Cerebellar cortex (tissue), 1 donor: ENCODE data around the gene TOR1A.
A peak's percentile ranks its signal among the peaks of the same experiment; 100 is the strongest.
"Not testable (repeated sequence)": the region's sequence is repeated elsewhere in the genome, so short reads cannot be mapped to it uniquely, and the experiment has no call there.

Source experiments
- DNase-seq: peaks from one replicate; pipeline ENCODE4 v3.0.0-alpha.2; 2015; ENCODE audit warnings: low spot score

TOR1A gene

DNA sequence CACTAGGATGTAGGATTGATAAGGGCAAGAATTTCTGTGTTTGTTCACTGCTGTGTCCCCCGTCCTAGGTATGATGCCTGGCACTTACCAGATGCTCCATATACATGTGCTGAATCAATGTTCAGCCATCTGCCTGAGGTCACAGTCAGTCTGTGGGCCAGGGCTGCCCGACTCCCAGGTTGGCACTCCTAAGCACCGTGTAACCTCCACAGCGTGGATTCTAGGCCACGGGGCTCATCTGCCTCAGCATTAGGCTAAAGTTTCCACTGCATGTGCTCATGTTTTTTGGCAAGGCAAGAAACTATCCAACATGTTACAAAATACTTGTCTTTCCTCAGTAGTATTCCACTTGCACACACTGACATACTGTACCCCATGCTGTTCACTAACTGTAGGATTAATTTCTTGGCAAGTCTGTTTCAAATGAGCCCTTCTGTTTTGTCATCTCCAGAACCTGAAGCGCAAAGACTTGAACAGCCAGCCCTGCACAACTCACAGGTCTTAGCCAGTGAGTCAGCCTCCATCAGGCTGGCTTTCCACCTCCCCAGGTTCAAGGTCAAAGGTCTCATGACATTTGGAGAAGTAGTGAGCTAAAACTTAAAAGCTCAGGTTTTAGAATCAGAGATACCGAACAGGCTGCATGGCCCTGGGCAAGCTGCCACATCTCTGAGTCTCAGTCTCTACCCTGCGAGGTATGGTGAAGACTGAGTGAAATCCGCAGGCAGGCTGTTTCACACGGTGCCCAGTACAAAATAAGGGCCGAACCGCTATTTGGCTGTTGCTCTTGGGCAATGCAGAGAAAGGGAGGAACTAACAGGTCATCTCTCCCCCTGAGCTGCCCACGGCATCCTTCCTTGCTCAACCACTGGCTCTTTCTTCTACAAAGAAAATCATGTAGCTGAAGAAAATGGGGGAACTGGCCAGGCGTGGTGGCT, 7.2 kb downstream of the TOR1A start:
- DNase-seq: peak; percentile 67

DNA sequence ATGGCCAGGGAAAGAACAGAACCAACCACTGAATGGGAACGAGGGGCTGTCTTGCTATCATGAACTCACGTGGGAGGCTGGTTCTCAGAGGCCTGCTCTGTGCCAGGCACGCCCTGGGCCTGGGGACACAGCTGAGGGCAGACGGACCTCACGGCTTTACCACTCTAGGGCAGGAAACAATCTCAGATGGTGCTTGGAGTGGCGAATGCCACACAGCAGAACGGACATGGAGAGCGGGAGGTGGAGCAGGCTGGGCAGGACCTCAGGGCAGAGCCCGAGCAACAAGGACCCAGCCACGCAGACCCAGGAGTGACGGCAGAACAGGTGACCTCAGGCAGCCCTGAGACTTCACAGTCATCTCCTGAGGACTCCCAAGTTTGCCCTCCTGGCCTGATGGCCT, 8.7 kb downstream of the TOR1A start:
- no peak for DNase-seq

DNA sequence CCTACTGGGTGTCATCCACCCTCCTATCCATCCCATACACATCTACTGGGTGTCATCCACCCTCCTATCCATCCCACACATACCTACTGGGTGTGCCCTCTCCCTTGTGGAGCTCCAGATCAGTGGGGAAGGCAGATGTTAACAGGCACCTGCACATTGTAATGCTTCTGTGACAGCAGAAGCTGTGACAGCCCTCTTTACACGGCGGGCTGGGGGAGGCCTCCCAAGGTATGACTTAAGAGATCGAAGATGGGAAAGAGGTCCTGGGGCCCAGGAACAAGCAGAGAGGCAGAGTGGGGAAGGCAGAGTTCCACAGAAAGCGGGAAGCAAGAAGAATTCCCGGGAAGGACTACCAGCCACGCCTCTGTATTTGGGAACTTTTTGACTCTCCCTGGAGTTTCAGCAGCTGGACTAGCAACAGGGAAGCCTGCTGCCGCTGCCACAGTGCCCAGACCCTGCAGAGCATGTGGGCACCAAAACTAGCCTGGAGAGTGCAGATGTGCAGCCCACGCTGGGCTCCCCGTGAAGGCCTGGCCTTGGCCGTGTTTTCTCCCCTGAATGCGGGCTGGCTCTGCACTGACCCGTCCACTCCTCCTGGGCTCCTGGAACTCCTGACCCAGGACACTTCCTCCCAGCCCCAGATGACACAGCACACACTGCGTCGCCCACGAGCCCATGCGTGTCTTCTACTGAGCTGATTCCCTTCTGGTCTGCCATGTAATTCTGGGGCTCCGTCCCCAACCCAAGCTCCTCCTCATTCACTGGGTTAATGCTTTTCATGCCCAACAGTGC, 9.3 kb downstream of the TOR1A start:
- DNase-seq: no peak

DNA sequence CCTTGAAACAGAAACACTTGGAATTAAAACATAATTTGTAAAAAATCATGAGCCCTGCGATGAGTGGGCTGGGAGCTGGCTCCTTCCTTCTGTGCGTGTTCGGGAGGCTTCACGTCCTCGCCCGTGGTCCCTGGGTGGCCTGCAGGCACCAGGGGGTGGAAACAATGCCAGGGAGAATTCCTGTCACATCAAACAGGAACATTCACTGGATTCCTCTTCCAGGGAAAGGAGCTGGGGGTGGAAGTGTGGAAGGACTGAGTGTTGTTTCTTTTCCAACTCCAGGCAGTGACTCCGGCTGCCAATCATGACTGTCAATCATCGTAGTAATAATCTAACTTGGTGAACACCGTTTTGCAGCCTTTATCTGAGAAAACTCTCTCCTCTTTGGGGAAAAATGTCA, 10.3 kb downstream of the TOR1A start:
- DNase-seq: no peak

DNA sequence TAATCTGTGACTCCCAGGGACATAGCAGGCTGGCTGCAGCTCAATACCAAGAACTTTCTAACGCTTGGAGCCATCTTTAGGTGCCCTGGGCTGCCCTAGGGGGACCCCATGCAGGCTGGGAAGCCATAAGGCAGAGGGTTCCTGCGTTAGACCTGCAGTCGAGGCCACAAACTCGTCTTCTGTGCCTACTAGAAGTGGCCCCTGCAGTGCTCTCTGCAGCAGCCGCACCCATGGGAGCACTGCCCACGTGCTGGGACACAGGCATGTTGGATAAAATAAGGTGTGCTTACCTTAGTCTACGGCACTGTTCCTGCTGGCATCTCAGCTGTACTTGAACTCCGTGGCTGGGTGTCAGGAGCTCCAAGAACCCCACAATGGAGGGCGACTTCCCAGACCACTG, 11.6 kb downstream of the TOR1A start:
- DNase-seq: no peak

DNA sequence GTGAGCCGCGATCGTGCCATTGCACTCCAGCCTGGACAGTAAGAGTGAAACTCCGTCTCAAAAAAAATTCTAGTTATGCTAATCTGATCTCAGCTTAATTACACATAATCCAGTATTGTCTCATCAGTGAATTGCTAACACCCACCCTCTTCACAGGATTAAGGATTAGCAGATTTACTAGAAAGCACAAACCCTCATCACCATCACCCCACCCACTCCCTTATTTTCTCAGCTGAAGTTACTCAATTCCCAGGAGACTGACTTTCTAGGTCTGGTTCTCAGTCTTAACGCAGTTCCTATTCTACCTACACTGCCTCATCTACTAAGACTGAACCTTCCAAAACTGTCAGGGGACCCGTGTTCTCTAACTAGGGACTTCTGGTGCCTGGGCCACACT, 12.0 kb downstream of the TOR1A start:
- no peak for DNase-seq

DNA sequence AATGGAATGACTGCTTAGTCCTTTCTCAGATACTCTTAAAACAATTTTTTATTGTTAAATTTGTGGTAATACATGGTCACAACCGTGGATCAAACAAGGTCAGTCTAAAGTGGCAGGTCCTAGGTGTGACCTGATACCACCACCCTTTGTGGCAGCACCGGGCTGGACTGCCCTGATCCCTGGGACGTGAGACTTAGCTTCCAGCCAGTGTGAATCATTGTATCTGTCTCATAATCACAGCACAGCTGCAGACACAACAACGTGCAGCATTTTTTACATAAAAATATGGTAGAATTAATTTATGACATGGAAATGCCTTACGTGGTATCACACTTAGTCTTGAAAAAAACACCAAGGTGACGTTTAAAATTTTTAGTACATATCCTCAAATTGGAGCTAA, 13.1 kb downstream of the TOR1A start:
- no peak for DNase-seq

DNA sequence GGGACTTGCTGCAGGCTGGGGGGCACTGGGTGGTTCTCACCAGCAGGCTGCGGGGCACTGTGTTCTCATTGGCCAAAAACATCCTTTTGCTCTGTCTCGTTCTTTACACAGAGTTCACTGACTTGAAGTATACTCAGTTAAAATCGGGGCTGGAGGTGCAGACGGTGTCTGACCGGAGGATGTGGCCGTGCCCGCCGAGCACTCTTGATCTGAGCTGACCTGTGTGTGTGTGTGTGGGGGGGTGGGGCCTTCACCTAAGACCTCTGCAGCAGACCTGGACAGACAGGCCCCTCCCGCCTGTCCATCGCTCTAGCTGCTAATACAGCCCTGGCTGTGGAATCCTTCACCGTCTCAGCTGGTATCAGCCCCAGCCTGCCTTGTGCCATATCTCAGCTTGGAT, 13.8 kb downstream of the TOR1A start:
- no peak for DNase-seq

DNA sequence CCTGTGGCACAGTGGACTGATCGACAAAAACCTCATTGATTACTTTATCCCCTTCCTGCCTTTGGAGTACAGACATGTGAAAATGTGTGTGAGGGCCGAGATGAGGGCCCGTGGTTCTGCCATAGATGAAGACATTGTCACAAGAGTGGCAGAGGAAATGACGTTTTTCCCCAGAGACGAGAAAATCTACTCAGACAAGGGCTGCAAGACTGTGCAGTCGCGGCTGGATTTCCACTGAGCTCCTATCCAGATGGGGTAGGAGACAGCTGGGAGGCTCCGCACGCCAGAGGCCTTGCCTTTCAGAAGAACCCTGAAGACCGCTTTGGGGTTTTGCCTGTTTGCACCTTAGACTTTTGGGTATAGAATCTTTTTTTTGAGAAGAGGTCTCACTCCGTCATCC, 14.6 kb downstream of the TOR1A start:
- DNase-seq: no peak

DNA sequence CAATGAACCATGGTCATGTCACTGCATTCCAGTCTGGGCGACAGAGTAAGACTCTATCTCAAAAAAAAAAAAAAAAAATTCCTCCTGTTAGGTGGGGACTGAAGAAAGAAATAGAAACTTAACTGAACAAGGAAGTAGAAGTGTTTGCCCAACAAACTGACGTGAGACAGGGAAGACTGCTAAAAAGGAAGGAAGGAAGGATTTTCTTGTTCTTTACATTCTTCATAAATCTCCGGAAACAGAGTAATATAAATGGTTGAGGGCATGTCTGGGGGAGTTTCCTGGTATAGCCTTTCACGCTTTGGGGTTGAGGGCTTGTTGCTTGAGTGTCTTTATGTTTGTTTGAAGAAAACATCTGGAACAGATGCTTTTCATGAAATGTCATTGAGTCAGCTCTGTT, 17.9 kb downstream of the TOR1A start:
- no peak for DNase-seq

DNA sequence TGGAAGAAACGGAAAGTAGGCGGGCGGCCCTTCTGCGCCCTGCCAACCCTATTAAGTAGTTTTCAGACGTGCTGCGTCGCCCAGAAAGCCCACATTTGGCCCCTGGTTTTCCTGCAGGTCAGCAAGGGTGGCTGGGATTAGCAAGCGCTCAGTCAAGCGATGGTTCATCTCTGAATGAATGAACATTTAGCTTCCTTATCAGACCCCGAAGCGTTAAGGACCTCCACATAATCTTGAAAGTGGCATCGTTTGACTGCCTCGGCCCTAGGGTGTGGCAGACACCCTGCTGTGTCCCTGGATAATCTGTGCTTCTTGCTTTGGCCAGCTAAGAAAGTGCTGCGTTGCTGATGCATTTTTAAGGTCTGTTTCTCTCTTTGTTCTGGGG, 20.3 kb downstream of the TOR1A start:
- peak; percentile 24 for DNase-seq

DNA sequence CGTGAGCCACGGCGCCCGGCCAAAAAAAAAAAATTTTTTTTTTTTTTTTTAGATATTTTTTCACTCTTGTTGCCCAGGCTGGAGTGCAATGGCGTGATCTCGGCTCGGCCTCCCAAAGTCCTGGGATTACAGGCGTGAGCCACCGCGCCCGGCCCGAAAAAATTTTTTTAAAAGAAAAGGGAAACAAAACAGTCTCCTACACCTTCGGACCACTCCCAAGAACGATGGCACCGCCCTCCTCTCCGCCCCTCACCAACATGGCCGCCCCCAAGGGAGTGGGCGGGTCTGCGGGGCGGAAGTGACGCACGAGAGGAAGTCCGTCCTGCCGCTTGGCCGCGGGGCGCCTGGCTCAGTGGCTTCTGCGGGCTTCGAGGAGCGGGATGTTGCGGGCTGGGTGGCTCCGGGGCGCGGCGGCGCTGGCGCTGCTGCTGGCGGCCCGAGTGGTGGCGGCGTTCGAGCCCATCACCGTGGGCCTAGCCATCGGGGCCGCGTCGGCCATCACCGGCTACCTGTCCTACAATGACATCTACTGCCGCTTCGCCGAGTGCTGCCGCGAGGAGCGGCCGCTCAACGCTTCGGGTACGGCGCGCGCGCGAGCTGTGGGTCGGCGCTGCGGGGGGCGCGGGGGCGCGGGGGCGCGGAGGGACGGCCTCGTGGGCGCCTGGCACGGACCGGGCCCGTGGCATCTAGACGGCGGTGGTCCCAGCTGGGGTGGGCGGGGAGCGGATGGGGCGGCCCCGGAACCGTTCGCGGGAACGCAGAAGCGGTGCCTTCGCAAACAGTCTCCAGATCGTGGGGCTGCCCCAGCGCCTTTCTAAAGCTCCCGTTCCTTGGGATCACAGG, 20.9 kb downstream of the TOR1A start, which contains the start of gene TOR1B:
Gene TOR1B, plus strand, starts transcription at position 352 of the 843 bp plus-strand sequence. Its CDS starts 29 bp downstream, at position 381.
- DNase-seq: peak; percentile 96

DNA sequence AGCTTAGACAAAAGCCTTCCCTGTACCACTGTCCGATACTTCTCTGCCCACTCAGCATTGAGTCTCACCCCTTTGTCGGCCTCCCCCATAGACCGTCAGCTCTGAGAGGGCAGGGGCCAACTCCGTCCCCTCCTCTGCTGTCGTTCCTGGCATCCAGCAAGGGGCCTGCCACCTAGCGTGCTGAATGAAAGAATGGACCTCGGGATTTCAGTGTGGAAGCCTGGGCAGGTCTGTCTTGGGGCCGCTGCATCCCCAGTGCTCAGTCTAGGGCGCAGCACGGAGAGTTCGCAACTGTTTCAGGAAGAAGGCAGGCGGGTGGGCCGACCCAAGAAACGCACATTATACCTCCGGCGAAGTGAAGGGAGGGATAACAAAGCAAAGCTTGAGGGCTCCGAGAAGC, 22.4 kb downstream of the TOR1A start:
- no peak for DNase-seq

DNA sequence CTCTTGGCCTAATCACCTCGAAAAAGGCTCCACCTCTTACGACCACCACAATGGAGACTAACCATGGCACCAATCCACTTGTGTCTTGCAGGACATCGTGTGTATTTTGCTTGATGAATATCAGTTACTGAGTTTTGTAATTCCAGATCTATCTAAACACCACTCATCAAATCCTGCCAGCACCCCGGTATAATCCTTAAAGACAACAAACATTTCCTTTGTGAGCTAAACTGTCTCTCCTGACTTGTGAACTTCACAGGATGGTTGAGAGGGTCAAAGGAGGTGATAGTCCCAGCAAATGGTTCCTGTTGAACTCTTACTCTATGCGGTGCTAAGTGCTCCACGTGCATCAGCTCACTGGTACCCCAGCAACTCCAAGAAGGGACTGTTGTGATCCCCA, 25.0 kb downstream of the TOR1A start:
- DNase-seq: no peak

DNA sequence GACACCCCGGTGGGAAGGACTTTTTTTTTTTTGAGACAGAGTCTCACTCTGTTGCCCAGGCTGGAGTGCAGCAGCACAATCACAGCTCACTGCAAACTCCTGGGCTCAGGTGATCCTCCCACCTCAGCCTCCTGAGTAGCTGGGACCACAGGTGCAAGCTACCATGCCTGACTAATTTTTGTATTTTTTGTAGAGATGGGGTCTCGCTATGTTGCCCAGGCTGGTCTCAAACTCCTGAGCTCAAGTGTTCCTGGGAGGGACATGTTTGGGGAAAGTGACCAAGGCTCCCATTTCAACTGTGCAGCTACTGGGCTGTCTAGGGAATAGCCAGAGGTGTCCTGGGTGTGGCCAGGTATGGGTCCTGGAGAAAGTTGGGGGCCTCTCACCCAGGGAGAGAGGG, 27.9 kb downstream of the TOR1A start:
- DNase-seq: not testable (repeated sequence)

DNA sequence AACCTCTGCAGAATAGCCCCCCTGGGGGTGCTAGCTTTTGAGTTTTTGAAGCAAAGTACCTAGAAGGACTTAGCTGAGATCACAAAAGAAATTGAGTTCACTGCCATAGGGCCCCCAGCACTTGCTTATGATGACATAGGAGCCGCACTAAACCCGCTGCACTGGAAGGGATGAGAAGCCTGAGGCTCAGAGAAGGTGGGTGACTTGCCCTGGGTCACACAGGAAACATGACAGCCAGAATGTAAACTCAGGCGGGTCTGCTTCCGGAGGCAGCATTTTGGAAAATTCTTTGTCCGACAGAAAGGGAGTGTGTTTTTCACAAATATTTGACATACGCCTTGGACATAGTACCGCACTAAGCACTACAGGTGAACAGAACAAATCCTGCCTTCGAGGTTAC, 29.4 kb downstream of the TOR1A start:
- no peak for DNase-seq

DNA sequence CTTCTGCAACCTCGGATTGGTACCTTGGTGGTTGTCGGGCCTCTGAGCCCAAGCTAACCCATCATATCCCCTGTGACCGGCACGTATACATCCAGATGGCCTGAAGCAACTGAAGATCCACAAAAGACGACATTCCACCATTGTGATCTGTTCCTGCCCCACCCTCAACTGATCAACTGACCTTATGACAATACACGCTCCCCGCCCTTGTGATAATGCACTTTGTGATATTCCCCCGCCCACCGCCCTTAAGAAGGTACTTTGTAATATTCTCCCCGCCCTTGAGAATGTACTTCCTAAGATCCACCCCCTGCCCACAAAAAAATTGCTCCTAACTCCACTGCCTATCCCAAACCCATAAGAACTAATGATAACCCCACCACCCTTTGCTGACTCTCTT, 37.5 kb downstream of the TOR1A start:
- DNase-seq: no peak

DNA sequence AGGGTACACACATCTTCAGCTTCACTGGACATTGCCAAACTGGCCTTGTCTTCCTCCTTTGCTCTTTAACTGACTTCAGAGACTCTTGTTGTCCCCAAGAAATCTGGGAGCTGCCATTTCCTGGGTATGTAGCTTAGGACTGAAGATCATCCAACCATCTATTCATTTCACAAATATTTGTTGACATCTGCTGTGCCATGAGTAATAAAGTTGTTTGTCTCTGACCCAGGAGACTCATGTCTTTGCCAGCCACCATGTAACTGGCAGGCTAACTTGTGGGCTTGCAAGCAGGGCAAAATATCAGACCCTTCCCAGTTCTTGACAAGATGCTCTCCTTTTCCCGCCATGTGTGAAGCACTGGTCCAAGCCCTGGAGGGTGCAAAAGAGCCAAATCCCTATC, 38.1 kb downstream of the TOR1A start:
- no peak for DNase-seq

DNA sequence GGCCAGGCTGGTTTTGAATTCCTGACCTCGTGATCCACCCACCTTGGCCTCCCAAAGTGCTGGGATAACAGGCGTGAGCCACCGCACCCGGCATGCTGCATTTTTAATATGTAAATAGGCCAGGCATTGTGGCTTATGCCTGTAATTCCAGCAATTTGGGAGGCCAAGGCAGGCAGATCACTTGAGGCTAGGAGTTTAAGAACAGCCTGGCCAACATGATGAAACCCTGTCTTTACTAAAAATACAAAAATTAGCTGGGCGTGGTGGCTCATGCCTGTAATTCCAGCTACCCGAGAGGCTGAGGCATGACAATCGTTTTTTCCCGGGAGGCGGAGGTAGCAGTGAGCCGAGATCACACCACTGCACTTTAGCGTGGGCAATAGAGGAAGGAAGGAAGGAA, 39.0 kb downstream of the TOR1A start:
- not testable (repeated sequence) for DNase-seq

DNA sequence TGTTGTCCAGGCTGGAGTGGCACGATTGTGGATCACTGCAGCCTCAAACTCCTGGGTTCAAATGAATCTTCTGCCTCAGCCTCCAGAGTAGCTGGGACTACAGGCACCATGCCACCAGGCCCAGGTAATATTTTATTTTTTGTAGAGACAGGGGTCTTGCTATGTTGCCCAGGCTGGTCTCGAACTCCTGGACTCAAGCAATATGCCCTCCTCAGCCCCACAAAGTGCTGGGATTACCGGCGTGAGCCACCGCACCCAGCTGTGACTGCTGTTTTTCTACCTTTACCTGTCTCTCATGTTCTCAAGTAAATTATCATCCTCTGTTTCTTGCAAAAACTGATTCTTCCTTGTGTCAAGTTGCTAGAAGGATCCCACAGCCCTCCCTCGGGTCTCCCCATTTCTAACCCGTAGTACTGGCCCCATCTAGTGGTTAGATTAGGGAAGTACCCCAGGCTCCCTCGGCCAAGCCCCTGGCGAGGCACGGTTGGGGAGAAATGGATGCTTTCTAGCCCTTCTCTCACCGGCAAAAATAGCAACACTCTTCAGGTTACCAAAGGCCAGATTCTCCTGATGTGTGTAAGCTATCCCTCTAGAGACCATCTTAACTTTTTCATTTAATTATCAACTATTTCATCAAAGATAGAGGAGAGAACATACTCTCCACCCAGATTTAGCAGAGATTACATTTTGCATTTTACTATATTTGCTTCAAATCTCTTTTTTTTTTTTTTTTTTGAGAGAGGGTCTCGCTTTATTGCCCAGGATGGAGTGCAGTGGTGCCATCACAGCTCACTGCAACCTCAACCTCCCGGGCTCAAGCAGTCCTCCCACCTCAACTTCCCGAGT, 40.2 kb downstream of the TOR1A start:
- DNase-seq: peak; percentile 81

DNA sequence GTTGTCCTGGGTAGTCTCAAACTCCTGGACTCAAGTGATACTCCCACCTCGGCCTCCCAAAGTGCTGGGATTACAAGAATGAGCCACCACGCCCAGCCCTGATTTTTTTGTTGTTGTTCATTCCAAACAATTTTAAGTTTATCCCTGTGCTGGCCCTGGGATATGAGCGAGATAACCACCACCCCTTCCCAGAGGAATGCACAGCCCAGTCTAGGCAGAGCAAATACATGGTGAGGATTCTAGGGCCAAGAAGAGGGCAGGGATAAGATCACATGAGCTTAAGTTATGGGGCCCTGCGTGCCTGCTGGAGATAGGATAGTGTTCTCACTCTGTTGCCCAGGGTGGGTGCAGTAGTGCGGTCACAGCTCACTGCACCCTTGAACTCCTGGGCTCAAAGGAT, 42.0 kb downstream of the TOR1A start:
- DNase-seq: no peak
